Body of pancreas (tissue), 4 donors: Measurements from ENCODE around the gene TEX26.

Experiments
- CTCF ChIP-seq, 7 experiments: fragments of 450-650 bp in 4 of 7; fragments of 200-600 bp in 3 of 7; sonication (generic) in 3 of 7; IDR thresholded peaks; one replicate each; pipeline ENCODE4 v1.5.1; 2016 to 2019; ENCODE audit warnings: antibody characterized with exemption in 7 of 7
- POLR2A ChIP-seq, 3 donors: fragments of 450-650 bp; IDR thresholded peaks; one replicate each; pipeline ENCODE4 v1.6.1; 2016; ENCODE audit warnings: antibody characterized with exemption in 3 of 3, mild to moderate bottlenecking in 2 of 3

GRCh38 chr13:30936971-30937370 lies 4.5 kb downstream of the TEX26 start:
- no peak for TF ChIP-seq CTCF (IDR thresholded peaks at IDR 0.05)
- TF ChIP-seq POLR2A (IDR thresholded peaks at IDR 0.05) = no peak
